Activated CD8-positive, alpha-beta memory T cell treated with anti-CD3 and anti-CD28 coated beads, Interleukin-2, amount 10 ng/mL, durations not matched to agents 7 days and 5 days (primary cell): ENCODE results near the gene IFNL3. TPM values are rescaled to one million over a fixed set of nuclear protein-coding genes. Genes with fewer than 3 reads are reported as not detected.

Experiments
- ATAC-seq: fragments of 150-1000 bp; cut with Tn5 transposase; one replicate; pipeline ENCODE4 v1.10.0; 2021; ENCODE audit warnings: moderate library complexity
- CTCF ChIA-PET: fragments of 350-600 bp; sonication (Branson Sonifier 250); formaldehyde crosslinking; loops from one replicate; lab custom pipeline; 2021; ENCODE audit warnings: antibody characterized with exemption; lab: Charles Lee
- DNase-seq: peaks from one replicate; pipeline ENCODE4 v3.0.0-alpha.2; 2020
- H3K27ac Mint-ChIP-seq: one replicate; pipeline ENCODE4 v1.8.0; 2021; ENCODE audit warnings: mild to moderate bottlenecking, mixed read lengths
- H3K27me3 Mint-ChIP-seq: one replicate; pipeline ENCODE4 v1.8.0; 2021; ENCODE audit warnings: mixed read lengths
- H3K36me3 Mint-ChIP-seq: one replicate; pipeline ENCODE4 v1.8.0; 2021; ENCODE audit warnings: mild to moderate bottlenecking, mixed read lengths
- H3K4me1 Mint-ChIP-seq: one replicate; pipeline ENCODE4 v1.8.0; 2021; ENCODE audit warnings: mixed read lengths
- H3K4me3 Mint-ChIP-seq: one replicate; pipeline ENCODE4 v1.8.0; 2021; ENCODE audit warnings: mild to moderate bottlenecking, moderate library complexity, mixed read lengths
- H3K9me3 Mint-ChIP-seq: one replicate; pipeline ENCODE4 v1.8.0; 2022; ENCODE audit warnings: low read depth, mixed read lengths
- total RNA-seq, 2 experiments: library from RNA; stranded (reverse); gene quantifications; one replicate each; pipeline ENCODE4 v1.2.3, GENCODE V29; 2021

IFNL3 gene
- total RNA-seq, 2 experiments from 2014 or later, result 0.42 TPM; not detected in 1

- Mint-ChIP-seq H3K36me3 (no peaks in the 10 kb centered on the region), H3K9me3 (no peaks in the 10 kb centered on the region), H3K27me3 (peaks cover 50% of the 10 kb centered on the region), H3K27ac (no peak overlapping the region), H3K4me1 (peaks cover 1% of the 10 kb centered on the region), H3K4me3 (no peak overlapping the region)
- CTCF ChIA-PET, result interaction anchor here (0.6 to 1.2 kb wide), 2 partner anchors 12 to 70 kb away, joined by 3 read pairs; no protein-coding TSS in a partner anchor
- no peak for ATAC-seq
- no peak for DNase-seq
Observed at GRCh38 chr19:39264306-39265290, 19.8 kb upstream of the IFNL3 start.

GRCh38 chr19:39263912-39264305 lies 19.1 kb upstream of the IFNL3 start:
- Mint-ChIP-seq H3K4me3 (no peak overlapping the region), H3K27me3 (peaks cover 52% of the 10 kb centered on the region), H3K36me3 (no peaks in the 10 kb centered on the region), H3K4me1 (peaks cover 1% of the 10 kb centered on the region), H3K27ac (no peak overlapping the region), H3K9me3 (no peaks in the 10 kb centered on the region)
- ATAC-seq (no peak), DNase-seq (no peak)
- CTCF ChIA-PET, result no interaction called here

- no peaks in the 10 kb centered on the region for H3K9me3 Mint-ChIP-seq
- CTCF ChIA-PET, result interaction anchor here (0.8 kb wide), 1 partner anchor 39 kb away, joined by 3 read pairs; no protein-coding TSS in a partner anchor
- H3K36me3 Mint-ChIP-seq, result no peaks in the 10 kb centered on the region
- ATAC-seq (no peak), DNase-seq (no peak)
- H3K27ac Mint-ChIP-seq, result no peak overlapping the region
- no peak overlapping the region for H3K4me3 Mint-ChIP-seq
- peaks cover 1% of the 10 kb centered on the region for H3K4me1 Mint-ChIP-seq
- H3K27me3 Mint-ChIP-seq, result peaks cover 52% of the 10 kb centered on the region
Observed at GRCh38 chr19:39262496-39262895, 17.7 kb upstream of the IFNL3 start.

- no peak overlapping the region for H3K27ac Mint-ChIP-seq
- no peaks in the 10 kb centered on the region for H3K36me3 Mint-ChIP-seq
- H3K4me3 Mint-ChIP-seq, result no peak overlapping the region
- peaks cover 56% of the 10 kb centered on the region for H3K27me3 Mint-ChIP-seq
- no peaks in the 10 kb centered on the region for H3K9me3 Mint-ChIP-seq
- peaks cover 1% of the 10 kb centered on the region for H3K4me1 Mint-ChIP-seq
- CTCF ChIA-PET, result interaction anchor here (0.7 to 0.8 kb wide), 2 partner anchors 38 to 66 kb away, joined by 3 read pairs; no protein-coding TSS in a partner anchor
- ATAC-seq, result no peak
- DNase-seq, result no peak
Observed at GRCh38 chr19:39261704-39262103, 16.9 kb upstream of the IFNL3 start.

- Mint-ChIP-seq H3K27me3 (peaks cover 31% of the 10 kb centered on the region), H3K36me3 (no peaks in the 10 kb centered on the region), H3K27ac (no peak overlapping the region), H3K9me3 (no peaks in the 10 kb centered on the region), H3K4me3 (no peak overlapping the region), H3K4me1 (peaks cover 4% of the 10 kb centered on the region)
- DNase-seq (no peak), ATAC-seq (no peak)
- CTCF ChIA-PET, result interaction anchor here (0.7 kb wide), 1 partner anchor 70 kb away, joined by 3 read pairs; no protein-coding TSS in a partner anchor
Observed at GRCh38 chr19:39257227-39257626, 12.4 kb upstream of the IFNL3 start.

GRCh38 chr19:39254531-39255345 lies 9.9 kb upstream of the IFNL3 start:
- ATAC-seq (no peak), DNase-seq (no peak)
- Mint-ChIP-seq H3K36me3 (no peaks in the 10 kb centered on the region), H3K27ac (no peak overlapping the region), H3K4me3 (no peak overlapping the region), H3K4me1 (peaks cover 4% of the 10 kb centered on the region), H3K9me3 (no peaks in the 10 kb centered on the region), H3K27me3 (peaks cover 17% of the 10 kb centered on the region)
- CTCF ChIA-PET, result interaction anchor here (1.2 kb wide), 1 partner anchor 42 kb away, joined by 5 read pairs; no protein-coding TSS in a partner anchor

- H3K27ac Mint-ChIP-seq, result no peak overlapping the region
Observed at GRCh38 chr19:39253374-39254149, 8.8 kb upstream of the IFNL3 start.

GRCh38 chr19:39252458-39252857 lies 7.7 kb upstream of the IFNL3 start:
- H3K27ac Mint-ChIP-seq, result no peak overlapping the region
- H3K4me1 Mint-ChIP-seq, result peaks cover 4% of the 10 kb centered on the region
- H3K36me3 Mint-ChIP-seq, result no peaks in the 10 kb centered on the region
- ATAC-seq (no peak), DNase-seq (no peak)
- H3K4me3 Mint-ChIP-seq, result no peak overlapping the region
- peaks cover 23% of the 10 kb centered on the region for H3K27me3 Mint-ChIP-seq
- no peaks in the 10 kb centered on the region for H3K9me3 Mint-ChIP-seq
- CTCF ChIA-PET, result interaction anchor here (0.6 to 1.3 kb wide), 2 partner anchors 13 to 130 kb away, joined by 3 read pairs; no protein-coding TSS in a partner anchor

More at GRCh38 chr19:39253374-39254149, 8.8 kb upstream of the IFNL3 start:
- Mint-ChIP-seq H3K9me3 (no peaks in the 10 kb centered on the region), H3K4me1 (peaks cover 4% of the 10 kb centered on the region), H3K4me3 (no peak overlapping the region), H3K27me3 (peaks cover 23% of the 10 kb centered on the region), H3K36me3 (no peaks in the 10 kb centered on the region)
- no peak for ATAC-seq
- no peak for DNase-seq
- CTCF ChIA-PET, result no interaction called here

GRCh38 chr19:39251846-39252245 lies 7.0 kb upstream of the IFNL3 start:
- no peak overlapping the region for H3K27ac Mint-ChIP-seq
- no peaks in the 10 kb centered on the region for H3K36me3 Mint-ChIP-seq
- DNase-seq, result no peak

GRCh38 chr19:39251081-39251480 lies 6.3 kb upstream of the IFNL3 start:
- no peaks in the 10 kb centered on the region for H3K36me3 Mint-ChIP-seq
- H3K27ac Mint-ChIP-seq, result no peak overlapping the region
- ATAC-seq, result no peak
- CTCF ChIA-PET, result interaction anchor here (0.7 kb wide), 1 partner anchor 178 kb away, joined by 3 read pairs; no protein-coding TSS in a partner anchor
- no peak overlapping the region for H3K4me3 Mint-ChIP-seq
- H3K9me3 Mint-ChIP-seq, result no peaks in the 10 kb centered on the region
- H3K27me3 Mint-ChIP-seq, result peaks cover 18% of the 10 kb centered on the region
- H3K4me1 Mint-ChIP-seq, result peaks cover 7% of the 10 kb centered on the region
- DNase-seq, result no peak

More at GRCh38 chr19:39251846-39252245, 7.0 kb upstream of the IFNL3 start:
- Mint-ChIP-seq H3K4me3 (no peak overlapping the region), H3K4me1 (peaks cover 7% of the 10 kb centered on the region), H3K9me3 (no peaks in the 10 kb centered on the region), H3K27me3 (peaks cover 23% of the 10 kb centered on the region)
- ATAC-seq, result no peak
- CTCF ChIA-PET, result interaction anchor here (0.7 to 1.3 kb wide), 2 partner anchors 13 to 179 kb away, joined by 3 read pairs; no protein-coding TSS in a partner anchor

GRCh38 chr19:39248806-39249205 lies 4.0 kb upstream of the IFNL3 start, which contains the start of gene IFNL4:
IFNL4 (minus strand) TSS chr19:39248856.
- CTCF ChIA-PET, result no interaction called here
- ATAC-seq (no peak), DNase-seq (no peak)
- Mint-ChIP-seq H3K27me3 (peaks cover 13% of the 10 kb centered on the region), H3K4me1 (peaks cover 7% of the 10 kb centered on the region), H3K4me3 (no peak within 1 kb of the TSS), H3K27ac (no peak within 1 kb of the TSS), H3K36me3 (no peaks in the 10 kb centered on the region), H3K9me3 (no peaks in the 10 kb centered on the region)
